ENCODE results near the gene FAM53A. TPM values are rescaled to one million over a fixed set of nuclear protein-coding genes. Genes with fewer than 3 reads are reported as not detected.

Gene FAM53A
- total RNA-seq, 1 donor from 2014 or later: not detected

DNA sequence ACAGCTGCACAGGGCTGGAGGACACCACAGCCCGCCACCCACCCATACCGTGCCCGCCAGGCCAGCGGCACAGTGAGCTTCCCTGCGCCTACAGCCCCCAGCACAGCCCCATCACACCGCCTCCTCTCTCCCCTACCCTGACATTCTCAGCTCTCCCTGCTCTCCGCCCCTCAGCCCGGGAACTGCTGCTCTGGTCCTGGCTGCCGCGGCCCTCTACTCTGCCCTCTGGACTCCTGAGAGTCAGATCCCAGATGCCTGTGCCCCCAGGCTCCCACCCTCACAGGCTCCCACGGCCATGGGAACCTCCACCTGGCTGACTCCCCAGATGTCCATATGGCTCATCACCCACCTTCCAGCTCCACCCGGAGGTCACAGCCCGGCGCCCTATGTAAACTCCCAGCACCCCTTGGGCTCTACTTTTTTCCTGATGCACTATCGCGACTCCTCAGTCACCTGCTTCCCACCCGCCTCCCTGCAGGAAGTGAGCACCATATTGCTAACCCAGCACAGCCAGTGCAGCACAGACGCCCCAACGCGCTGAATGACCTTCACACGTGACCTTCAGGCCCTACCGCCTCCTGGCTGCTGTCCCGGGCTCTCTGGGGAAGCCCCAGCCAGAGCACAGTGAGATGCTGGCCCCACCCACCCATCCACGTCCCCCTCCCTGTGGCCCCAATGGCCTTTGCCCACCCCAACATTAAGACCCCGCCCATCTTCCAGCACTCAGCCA is 23.0 kb downstream of the FAM53A start:
- no peak for DNase-seq (ENCODE audit: low spot score)

DNA sequence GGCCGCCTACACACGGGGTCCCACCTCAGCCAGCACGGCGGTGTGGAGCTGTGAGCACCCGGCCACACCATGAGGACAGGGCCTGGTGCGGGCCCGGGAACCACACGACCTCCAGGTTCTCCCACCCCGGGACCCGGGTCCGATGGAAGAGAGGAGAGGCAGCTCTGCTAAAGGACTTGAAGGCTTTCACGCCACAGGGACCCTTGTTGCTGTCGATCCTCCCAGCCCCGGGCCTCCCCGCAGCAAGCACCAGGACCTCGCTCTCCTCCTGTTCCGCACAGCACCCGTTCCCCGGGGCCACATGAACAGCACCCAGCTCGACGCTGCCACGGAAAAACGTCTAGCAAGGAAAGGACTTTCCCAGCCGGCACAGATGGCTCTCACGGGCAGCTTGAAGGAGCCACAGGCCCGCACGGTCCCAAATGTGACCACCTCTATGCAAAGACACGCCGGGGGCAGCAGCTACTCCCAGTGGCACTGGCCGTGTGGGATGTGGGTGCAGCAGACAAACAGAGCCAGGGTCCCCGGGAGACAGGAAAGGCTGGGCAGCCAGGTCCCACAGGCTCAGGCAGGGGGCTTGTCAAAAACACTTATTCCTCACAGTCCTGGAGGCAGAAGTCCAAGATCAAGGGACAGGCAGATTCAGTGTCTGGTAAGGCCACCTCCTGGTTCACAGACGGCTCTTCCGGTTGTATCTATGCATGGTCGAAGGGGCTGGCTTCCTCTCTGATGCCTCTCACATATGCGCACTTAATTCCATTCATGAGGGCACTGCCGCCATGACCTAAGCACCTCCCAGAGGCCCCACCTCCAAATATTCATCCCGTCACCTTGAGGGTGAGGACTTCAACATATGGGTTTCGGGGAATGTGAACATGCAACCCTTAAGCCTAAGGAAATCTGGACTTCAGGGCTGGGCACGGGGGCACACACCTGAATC is 24.7 kb downstream of the FAM53A start:
- DNase-seq (ENCODE audit: low spot score): no peak

DNA sequence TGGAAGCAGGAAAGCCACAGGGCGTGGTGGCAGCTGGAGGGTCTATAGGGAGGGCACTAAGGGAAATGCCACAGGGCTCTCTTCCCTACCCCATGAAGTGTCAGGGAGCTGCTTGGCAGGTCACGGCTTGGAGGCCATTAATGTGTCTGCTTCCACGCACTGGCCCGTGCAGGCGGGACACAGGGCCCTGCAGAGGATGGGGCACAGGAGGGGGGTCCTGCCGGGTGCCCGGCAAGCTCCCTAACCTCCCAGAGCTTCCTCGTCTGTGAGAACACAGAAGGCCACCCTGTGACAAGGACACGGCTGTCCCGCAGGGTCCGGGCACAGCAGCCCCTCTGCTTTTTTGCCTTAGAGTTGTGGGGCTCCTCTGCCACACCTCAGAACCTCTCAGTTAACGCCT is 25.5 kb downstream of the FAM53A start:
- DNase-seq (ENCODE audit: low spot score): no peak

DNA sequence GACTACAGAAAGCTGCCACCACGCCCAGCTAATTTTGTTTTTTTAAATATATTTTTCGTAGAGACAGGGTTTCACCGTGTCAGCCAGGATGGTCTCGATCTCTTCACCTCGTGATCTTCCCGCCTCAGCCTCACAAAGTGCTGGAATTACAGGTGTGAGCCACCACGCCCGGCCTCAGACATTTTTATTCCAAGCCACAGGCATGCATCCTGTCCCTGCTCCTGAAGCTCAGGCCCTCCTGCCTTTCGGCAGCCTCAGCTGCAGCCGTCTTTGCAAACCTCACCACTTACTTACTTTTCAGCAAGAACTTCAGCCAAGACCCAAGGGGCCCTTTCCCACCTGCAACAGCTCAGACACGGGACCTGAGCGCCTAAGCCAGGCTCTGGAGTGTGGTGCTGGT is 26.0 kb downstream of the FAM53A start:
- no peak for DNase-seq (ENCODE audit: low spot score)

DNA sequence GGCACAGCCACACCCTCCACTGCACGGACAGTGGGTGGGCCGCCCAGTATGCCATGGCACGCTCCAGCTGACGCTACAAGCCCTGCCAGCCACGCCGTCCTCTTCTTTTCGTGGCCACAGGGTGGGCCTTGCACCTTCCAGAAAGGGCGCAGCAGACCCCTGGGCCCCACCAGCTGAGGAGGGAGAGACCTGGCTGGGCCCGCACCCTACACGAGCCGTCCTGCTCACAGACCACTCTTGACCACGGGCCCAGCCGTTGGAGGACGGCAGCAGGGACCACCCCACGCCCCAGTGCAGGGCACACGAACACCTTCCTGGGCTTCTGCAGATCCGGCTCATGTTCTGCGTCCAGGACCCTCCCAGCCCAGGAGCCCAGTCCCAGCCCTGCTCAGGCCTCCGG is 27.1 kb downstream of the FAM53A start:
- no peak for DNase-seq (ENCODE audit: low spot score)

DNA sequence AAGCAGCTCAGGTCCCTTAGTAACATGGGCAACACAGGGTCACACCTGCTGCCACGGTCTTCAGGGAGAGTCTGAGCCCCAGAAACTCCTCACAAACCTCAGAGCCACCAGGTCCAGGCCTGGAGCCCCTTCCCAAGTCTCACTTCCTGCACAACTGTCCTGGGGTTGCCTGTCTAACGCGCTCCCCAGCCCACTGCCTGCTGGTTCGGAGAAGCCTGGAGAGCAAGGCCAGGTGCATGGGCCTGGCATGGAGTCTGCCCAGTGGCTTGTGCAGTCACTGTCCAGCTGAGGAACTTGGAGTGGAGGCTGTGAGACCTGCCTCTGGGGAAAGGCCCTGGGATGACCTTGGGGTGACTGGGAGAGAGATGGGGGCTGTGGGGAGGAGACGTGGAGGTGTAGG is 28.0 kb downstream of the FAM53A start:
- no peak for DNase-seq (ENCODE audit: low spot score)

GRCh38 chr4:1655676-1656075 is 28.4 kb downstream of the FAM53A start:
- DNase-seq (ENCODE audit: low spot score): no peak

DNA sequence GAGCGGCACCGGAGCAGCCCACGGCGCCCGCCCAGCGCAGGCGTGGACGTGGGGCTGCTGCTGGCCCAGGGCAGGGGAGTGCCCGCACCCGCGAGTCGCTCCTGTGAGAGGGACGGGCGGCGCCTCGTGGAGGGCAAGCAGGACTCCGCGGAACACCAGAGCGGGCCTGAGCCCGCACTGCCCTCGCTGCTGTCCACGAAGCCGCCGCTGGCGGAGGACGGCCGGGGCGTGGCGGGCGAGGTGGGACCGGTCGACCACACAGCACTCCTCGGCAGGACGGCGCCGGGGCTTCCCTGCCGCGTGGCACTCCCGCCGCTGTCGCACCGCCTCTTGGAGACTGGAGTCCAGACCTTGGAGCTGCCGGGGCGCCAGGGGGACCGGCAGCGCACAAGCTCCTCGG is 29.0 kb downstream of the FAM53A start:
- DNase-seq (ENCODE audit: low spot score): no peak

DNA sequence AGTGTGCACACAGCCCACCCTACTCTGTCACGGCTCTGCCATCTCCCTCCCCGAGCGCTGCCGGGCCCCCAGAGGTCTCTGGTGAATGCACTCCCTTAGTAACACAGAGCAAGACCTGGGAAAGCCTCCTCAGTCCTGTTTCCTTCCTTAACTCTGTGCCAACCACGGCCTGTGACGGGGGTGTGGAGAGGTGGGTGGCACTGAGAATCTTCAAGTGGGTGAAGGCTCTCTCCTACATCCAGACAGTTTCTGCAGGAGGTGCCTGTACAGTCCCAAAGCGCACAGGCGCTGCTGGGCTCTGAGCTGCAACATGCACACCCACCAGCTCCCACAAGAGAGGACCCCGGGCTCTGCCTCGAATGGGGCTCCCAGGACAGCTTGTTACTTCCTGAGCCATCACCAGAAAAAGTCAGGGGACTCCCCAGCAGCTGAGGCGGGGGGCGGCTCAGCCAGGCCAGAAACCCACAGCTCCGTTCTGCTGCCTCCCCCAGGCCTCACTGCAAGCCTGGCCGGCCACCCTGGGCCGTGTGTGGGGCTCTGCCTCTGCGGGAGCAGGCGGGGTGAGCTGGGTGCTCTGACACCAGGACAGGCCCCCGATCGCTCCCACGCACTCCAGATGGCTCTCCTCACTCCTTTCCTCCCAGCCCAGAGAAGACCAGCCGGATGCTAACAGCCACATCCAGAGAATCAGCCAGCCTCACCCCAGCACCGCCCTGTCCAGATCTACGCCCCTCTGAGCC is 29.7 kb downstream of the FAM53A start:
- DNase-seq (ENCODE audit: low spot score): no peak

- DNase-seq (ENCODE audit: low spot score): no peak
Observed at GRCh38 chr4:1653776-1654175, 30.3 kb downstream of the FAM53A start.

DNA sequence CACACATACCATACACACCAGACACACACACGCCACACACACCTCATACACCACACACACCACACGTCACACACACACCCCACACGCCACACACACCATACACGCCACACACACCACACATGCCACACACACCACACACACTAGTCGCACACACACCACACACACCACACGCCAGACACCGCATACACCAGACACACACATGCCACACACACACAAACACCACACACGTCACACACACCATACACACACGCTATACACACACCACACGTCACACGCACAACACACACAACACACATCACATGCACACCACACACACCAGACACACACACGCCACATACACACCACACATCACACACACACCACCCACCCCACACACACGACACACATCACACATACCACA is 32.0 kb downstream of the FAM53A start:
- DNase-seq (ENCODE audit: low spot score): no peak

GRCh38 chr4:1651609-1652008 is 32.5 kb downstream of the FAM53A start:
- no peak for DNase-seq (ENCODE audit: low spot score)

- DNase-seq (ENCODE audit: low spot score): no peak
Observed at GRCh38 chr4:1648962-1649361, 35.2 kb downstream of the FAM53A start.

DNA sequence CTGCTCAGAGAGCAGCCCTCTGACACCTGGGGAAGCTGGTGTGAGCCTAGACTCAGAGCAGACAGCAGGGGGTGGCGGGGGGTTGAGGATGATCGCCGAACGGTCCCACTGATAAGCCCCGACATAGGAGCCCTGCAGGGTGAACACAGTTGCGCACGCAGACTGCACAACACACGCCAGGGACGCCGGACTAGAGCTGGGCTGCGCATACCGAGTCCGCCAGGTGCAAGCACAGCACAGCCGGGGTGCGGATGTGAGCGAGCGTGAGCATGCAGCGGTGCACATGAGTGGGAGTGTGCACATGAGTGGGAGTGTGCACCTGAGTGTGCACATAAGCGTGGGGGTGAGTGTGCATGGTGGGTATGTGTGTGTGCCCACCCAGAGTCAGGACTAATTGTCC is 36.7 kb downstream of the FAM53A start:
- DNase-seq (ENCODE audit: low spot score): no peak

GRCh38 chr4:1646690-1647089 is 37.4 kb downstream of the FAM53A start:
- DNase-seq (ENCODE audit: low spot score): no peak

DNA sequence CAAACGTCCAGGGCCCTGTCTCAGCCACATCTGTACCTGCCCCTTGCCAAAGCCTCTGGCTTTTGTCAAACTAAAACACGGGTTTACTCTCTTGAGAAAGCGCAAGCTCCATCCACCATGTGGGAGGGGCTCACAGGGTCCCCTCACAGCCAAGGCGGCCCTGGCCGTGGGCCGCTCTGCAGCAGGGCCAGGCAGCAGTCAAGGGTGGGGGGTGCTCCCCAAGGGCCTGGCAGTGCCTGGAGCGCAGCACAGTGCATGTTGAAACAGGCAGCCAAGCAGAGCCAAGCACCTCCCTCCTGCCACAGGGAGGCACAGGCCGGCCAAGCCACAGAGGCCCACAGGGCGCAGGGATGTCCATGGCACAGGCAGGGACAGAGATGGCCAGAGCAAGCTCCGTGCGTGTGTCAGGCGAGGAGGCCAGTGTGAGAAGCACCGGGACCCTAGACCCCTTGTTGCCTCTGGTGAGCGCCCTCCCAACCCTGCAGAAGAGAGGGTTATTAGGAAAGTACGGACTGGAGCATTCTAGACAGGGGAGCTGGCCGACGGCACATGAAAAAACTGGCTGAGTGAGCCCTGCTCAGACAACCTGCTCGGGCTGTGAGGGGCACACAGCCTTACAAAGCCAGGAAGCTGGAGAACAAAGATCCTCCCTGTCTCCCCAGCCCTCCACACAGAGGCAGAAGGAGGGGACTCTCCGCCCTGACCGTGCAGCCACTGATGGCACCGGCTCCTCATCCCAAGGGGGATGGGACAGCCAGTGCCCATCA is 39.0 kb downstream of the FAM53A start:
- DNase-seq (ENCODE audit: low spot score): peak; percentile 88

DNA sequence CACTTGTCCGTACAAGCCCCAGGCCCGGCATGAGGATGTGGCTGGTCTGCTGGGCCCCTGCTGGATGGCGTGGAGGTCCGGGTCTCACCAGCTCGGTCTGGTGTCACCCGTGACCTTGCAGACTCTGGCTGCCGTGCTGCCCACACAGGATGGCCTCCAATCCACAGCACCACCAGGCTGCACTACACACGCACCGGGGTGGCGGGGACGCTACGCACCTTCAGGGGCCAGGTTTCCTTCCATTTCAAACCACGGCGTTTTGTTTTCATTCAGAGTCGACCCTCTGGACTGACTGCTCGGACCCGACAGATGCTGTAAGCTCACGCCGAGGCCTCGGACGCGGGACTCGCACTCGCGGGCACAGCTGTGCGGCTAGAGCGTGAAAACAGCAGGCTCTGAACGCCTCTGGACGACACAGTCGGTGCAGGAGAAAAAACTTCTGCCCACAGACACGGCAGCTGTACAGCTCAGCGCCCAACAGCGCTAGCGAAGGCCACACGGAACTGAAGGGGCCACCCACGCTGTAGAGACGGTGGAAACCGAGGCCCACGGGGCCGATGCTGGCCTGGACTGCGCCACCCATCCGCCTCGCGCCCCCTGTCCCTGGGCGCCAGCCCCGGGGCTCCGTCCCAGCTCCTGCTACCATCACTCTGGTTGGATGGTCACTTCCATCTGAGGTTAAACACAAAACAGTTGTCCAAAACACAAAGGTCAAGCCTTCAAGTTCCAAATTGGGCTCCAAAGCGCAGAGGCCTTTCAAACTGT is 40.0 kb downstream of the FAM53A start:
- no peak for DNase-seq (ENCODE audit: low spot score)

GRCh38 chr4:1642196-1642951 is 41.7 kb downstream of the FAM53A start:
- DNase-seq (ENCODE audit: low spot score): no peak

DNA sequence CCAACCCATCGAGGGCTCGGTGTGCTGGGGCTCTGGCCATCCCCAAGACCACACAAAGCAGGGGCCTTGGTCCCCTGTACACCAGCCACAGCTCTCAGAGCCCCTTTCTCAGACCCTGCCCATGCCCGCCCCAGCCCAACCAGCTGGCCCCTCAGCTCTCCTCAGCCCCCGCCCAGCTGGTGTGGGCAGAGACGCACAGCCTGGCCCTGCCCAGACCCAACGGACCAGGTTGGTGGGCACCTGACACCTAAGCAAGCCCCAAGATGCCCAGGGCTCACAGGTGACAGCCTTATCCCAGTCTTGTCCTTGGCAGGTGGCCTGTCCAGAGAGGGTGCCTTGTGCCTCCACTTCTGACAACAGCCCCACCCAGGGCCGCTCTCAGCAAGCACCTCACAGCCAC is 42.4 kb downstream of the FAM53A start:
- DNase-seq (ENCODE audit: low spot score): no peak

All from umbilical cord (tissue), 2 donors.